GM19099 (cell line): ENCODE data around the gene THADA.
A peak's percentile ranks its signal among the peaks of the same experiment; 100 is the strongest.

Source experiments
- POLR2A ChIP-seq: IDR thresholded peaks from 3 replicates; pipeline ENCODE4 v1.6.1; 2011; ENCODE audit warnings: low read depth; ENCODE audit not compliant: insufficient read length; ENCODE audit errors: extremely low read depth

THADA gene

GRCh38 chr2:43534569-43534968, 61.3 kb downstream of the THADA start:
- no peak for TF ChIP-seq POLR2A

DNA sequence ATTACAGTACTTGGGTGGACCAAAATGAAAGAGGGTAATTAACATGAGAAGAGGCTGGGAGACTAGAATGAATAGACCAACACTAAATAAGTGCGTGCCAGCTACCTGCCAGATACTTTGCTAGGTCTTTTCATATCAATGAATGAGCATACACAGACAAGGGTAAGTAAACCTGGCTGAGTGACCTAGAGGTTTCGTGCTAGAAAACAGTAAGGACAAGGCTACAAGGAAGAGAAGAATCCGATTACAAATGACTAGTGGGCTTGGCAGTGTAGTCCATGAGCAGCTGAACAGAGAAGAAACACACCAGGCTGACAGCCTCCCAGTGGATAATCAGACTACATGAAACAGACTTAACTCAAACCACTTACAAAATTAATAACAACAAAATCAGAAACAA, 64.6 kb downstream of the THADA start:
- no peak for TF ChIP-seq POLR2A

DNA sequence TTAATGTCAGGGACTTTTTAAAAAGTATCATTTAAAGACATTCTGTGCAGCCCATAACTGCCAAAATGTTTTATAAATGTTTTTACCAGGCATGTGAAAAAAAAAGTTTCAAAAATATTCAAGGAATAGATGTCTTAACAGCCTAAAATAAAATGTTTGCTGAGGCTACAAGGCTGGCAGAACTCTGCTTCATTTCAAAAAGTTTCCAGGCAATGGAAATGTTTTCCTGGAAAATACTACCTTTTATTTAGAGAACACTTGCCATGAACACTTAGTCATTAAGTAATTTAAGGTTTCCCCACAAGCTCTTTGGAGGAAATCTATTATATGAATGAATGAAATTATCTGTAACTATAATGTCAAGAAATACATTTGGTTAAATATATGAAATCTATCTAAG, 68.8 kb downstream of the THADA start:
- TF ChIP-seq POLR2A, result no peak

DNA sequence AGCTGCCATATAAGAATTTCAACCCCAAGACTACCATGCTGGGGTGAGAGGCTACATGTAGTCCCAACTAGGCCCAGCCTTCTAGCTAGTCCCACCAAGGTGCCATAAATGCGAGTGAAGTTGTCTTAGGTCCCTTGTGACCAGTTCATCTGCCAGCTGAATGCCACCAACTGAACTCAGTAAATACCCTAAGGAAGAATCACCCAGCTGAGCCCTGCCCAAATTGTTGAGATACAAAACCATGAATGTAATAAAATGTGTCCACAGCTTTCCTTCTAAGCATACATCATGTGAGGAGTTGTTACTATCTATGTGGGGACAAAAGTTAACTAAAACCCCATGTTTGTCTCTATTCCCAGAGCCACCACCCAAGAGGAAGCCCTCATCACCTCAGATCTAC, 70.3 kb downstream of the THADA start:
- no peak for TF ChIP-seq POLR2A

DNA sequence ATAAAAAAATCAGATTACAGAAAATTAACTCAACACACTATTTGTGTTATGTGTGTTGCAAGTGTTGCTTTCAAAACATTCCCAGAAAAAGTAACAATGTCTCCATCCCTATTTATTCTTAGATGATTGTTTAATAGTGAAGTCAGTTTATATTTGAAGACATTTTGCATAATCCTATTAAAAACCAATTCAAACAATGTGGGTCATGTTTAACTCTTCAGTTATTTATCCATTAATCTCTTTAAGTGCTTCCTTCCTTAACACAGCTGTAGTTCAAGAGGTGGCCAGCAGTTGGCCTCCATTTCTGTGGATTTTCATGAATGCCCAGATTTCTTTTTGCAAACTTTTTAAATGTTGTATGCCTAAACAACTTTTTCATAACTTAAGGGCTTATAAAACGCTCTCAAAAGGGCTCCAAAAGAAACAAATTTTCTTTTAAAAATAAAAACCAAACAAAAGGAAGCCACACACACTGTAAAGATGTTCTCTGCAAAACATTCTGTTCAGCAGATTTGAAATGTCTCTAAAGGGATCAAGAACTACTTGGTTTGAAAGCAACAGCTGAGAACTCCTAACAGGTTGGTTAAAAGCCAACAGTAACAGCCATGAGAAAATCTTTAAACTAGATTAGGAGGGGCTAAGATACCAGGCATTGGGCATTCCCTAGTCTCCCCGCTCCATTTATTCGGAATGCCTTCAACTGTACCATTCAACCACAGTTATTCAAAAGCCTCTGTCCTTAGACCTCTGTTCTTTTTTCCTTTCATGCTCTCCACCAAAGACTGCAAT, 71.5 kb downstream of the THADA start:
- TF ChIP-seq POLR2A, result no peak

DNA sequence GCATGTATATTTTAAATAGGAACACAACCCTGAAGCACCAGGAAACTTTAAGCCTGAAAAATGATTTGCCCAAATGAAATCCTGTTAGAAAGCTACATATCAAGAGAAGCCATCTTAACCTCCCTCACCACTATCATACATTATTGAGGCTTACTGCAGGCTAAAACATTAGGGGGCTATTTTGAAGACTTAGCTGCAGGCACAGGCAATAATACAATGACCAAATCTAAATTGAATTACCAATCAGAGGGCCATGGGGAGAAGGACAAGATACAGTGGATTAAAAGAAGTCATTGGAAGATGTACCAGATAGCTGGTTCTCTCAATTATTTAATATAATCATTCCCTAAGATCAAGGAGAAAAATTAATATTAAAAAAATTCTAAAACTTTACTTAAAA, 73.7 kb downstream of the THADA start:
- TF ChIP-seq POLR2A, result no peak

DNA sequence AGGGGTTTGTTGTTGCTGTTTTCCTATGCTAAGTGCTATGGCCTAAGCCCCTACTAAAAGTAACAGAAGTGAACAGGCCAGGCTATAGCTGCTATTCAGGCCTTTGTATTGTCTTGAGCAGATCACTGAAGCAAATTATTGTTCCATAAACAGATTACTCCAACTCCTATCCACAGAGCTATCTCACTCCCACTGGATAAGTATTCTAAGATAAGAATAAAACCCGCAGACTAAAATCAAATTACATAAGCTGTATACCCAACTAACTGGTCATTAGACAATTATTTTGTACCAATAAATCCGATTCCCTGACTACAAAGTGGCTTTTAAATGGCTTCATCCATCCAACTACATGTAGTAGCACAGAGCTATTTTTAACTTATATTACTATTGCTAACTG, 74.3 kb downstream of the THADA start:
- no peak for TF ChIP-seq POLR2A

GRCh38 chr2:43520919-43521318, 74.9 kb downstream of the THADA start:
- TF ChIP-seq POLR2A, result no peak

DNA sequence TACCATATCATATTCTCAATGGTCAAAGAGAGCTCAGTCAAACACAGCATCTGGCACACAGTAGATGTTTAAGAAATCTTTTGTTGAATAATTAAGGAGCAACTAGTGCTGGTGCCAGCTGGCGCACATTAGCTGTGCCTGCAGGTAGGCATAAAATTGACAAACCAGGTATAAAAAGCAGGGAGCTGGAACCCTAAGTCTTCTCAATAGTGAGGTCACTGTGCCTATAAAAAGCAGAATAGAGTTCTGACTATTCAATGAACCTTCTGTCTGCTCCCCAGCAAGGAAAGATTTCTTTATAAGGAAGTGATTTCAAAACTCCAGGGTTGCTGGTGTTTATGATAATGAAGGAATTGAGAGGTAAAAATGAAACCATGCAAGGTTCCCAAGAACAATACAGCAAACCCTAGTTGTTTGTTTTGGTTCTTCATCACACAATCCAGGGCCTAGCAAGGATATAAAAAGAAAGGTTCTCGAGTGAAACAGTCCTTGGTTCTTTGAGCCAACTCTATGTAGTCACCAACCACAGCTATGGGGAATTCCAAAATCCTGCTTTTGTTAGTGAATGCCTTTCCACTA, 76.1 kb downstream of the THADA start:
- TF ChIP-seq POLR2A, result no peak

GRCh38 chr2:43518718-43519117, 77.1 kb downstream of the THADA start:
- TF ChIP-seq POLR2A, result no peak

GRCh38 chr2:43518181-43518580, 77.7 kb downstream of the THADA start:
- TF ChIP-seq POLR2A, result no peak

GRCh38 chr2:43515807-43516497, 79.9 kb downstream of the THADA start:
- TF ChIP-seq POLR2A, result no peak

- no peak for TF ChIP-seq POLR2A
Measured at GRCh38 chr2:43515248-43515647, 80.6 kb downstream of the THADA start.

DNA sequence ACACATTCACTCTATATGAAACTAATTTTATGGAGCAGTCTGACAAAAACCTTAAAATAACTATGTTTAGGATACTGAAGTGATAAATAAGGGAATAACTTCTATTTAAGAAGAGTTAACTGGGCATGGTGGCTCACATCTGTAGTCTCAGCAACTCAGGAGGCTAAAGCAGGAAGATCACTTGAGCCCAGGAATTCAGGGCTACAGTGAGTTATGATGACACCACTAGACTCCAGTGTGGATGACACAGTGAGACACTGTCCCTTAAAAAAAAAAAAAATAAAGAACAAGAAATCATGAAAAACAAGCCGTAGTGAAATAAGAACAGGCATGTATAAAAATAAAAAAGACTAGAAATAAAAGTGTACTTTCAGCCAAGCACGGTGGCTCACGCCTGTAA, 82.0 kb downstream of the THADA start:
- no peak for TF ChIP-seq POLR2A

- peak; percentile 36 for TF ChIP-seq POLR2A
Measured at GRCh38 chr2:43513216-43513615, 82.6 kb downstream of the THADA start.

GRCh38 chr2:43511199-43511598, 84.6 kb downstream of the THADA start:
- no peak for TF ChIP-seq POLR2A
